PC-9 (cell line): ENCODE results near the gene CLASP1. TPM values are rescaled to one million over a fixed set of nuclear protein-coding genes. Genes with fewer than 3 reads are reported as not detected.

Experiments
- BruUV-seq: library from RNA; stranded (reverse); fragments of 400-500 nt; replicated peaks from 2 replicates; lab custom pipeline; 2021; lab: Mats Ljungman, UMichigan
- CTCF ChIA-PET: fragments of 300-600 bp; sonication (Branson Sonifier 250); formaldehyde crosslinking; loops from one replicate; lab custom pipeline; 2022; ENCODE audit warnings: antibody characterized with exemption; lab: Charles Lee
- POLR2A ChIA-PET: fragments of 300-600 bp; sonication (Branson Sonifier 250); formaldehyde crosslinking; loops from one replicate; lab custom pipeline; 2022; ENCODE audit warnings: antibody characterized with exemption; ENCODE audit not compliant: unreplicated experiment; lab: Charles Lee
- DNase-seq, 2 experiments: peaks; one replicate each; pipeline versions ENCODE4 v3.0.0 to v3.0.0-alpha.2; 2015 to 2022; ENCODE audit warnings: mixed read lengths in 1 of 2
- H2AFZ ChIP-seq: fragments of 200-600 bp; sonication (generic); 2 replicates; pipeline ENCODE4 v1.8.1; 2017; ENCODE audit warnings: antibody characterized with exemption
- H3F3A ChIP-seq: fragments of 200-600 bp; sonication (generic); 2 replicates; pipeline ENCODE4 v1.8.1; 2017; ENCODE audit warnings: antibody characterized with exemption, mild to moderate bottlenecking, low read depth; ENCODE audit not compliant: insufficient read depth
- H3K27ac ChIP-seq: fragments of 200-600 bp; sonication (generic); 2 replicates; pipeline ENCODE4 v1.6.1; 2016; ENCODE audit warnings: mixed run types
- H3K27me3 ChIP-seq: fragments of 200-600 bp; sonication (generic); 2 replicates; pipeline ENCODE4 v1.6.1; 2016; ENCODE audit warnings: low read depth, mixed run types; ENCODE audit not compliant: insufficient read depth
- H3K36me3 ChIP-seq: fragments of 200-600 bp; sonication (generic); 2 replicates; pipeline ENCODE4 v1.6.1; 2016; ENCODE audit warnings: low read depth, mixed run types
- H3K4me1 ChIP-seq: fragments of 200-600 bp; sonication (generic); replicated peaks from 2 replicates; pipeline ENCODE4 v1.6.1; 2016; ENCODE audit warnings: mixed run types; ENCODE audit not compliant: insufficient read depth
- H3K4me2 ChIP-seq: fragments of 200-600 bp; sonication (generic); 2 replicates; pipeline ENCODE4 v1.6.1; 2017; ENCODE audit warnings: mixed run types
- H3K4me3 ChIP-seq: fragments of 200-600 bp; sonication (generic); 2 replicates; pipeline ENCODE4 v1.6.1; 2016; ENCODE audit warnings: mixed run types
- H3K79me2 ChIP-seq: fragments of 200-600 bp; sonication (generic); 2 replicates; pipeline ENCODE4 v1.6.1; 2017; ENCODE audit warnings: low read depth, mixed run types
- H3K9me2 ChIP-seq: fragments of 200-600 bp; sonication (generic); 2 replicates; pipeline ENCODE4 v1.8.1; 2017; ENCODE audit warnings: mild to moderate bottlenecking; ENCODE audit not compliant: insufficient read depth
- H3K9me3 ChIP-seq: fragments of 200-600 bp; sonication (generic); 2 replicates; pipeline ENCODE4 v1.8.1; 2016; ENCODE audit warnings: low read depth; ENCODE audit not compliant: insufficient read depth
- H4K20me1 ChIP-seq: fragments of 200-600 bp; sonication (generic); 2 replicates; pipeline ENCODE4 v1.8.1; 2017; ENCODE audit not compliant: insufficient read depth
- EZH2 ChIP-seq: fragments of 200-600 bp; sonication (generic); IDR thresholded peaks from 2 replicates; pipeline ENCODE4 v1.8.0; 2017; ENCODE audit warnings: antibody characterized with exemption, low read depth
- intact Hi-C: fragments of 100-400 bp; cut with micrococcal nuclease; formaldehyde crosslinking; loops from one replicate; pipeline ENCODE4 v1.10.0; 2022; ENCODE audit not compliant: unreplicated experiment
- total RNA-seq: library from RNA; stranded (reverse); gene quantifications from 2 replicates; pipeline ENCODE4 v1.2.3, GENCODE V29; 2021
- TF ChIP-seq, protein P1 (sequence below): fragments of 200-600 bp; sonication (generic); conservative IDR thresholded peaks from 2 replicates; pipeline ENCODE4 v1.6.1; 2017; ENCODE audit warnings: mixed run types, antibody characterized with exemption, mild to moderate bottlenecking, moderate library complexity

CLASP1 gene
- total RNA-seq, 1 experiment from 2014 or later, result 61.8 TPM

DNA sequence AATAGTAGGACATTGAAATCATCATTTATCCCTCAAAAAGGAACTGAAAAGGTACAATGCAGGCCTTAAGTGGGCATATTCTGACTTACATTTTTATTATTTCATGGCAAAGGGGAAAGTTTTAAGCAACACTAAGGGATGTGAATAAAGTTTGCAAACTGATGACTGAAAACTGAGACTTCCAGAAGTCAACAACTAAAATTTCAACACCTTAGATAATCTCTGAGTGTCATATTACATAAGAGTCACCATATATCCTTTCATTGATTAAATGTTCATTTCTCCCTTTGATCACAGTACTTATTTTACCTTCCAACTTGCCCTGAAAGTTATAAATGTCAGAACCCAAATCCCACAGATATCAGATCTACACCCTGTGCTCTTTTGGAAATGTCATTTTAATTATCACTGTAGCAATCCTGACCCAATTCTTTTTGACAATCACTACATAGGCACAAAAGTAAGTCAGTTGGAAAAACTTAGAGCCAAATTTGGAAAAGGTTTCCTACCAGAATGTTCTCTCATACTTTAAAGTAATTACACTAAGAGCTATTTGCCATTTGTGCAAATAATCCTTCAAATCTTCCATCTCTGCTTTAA lies 163.0 kb downstream of the CLASP1 start:
- peaks cover 14% of the 10 kb centered on the region; the same call in 1 of the 2 replicates for H4K20me1 ChIP-seq
- peak overlapping the region; percentile 31 for H3K4me2 ChIP-seq
- H2AFZ ChIP-seq, result no peak overlapping the region
- no TSS peak for BruUV-seq
- H3K9me3 ChIP-seq, result no peaks in the 10 kb centered on the region
- H3K4me3 ChIP-seq, result no peak overlapping the region
- DNase-seq, result peak in 1 of 2 experiments; percentile 53
- TF ChIP-seq, protein P1, sequence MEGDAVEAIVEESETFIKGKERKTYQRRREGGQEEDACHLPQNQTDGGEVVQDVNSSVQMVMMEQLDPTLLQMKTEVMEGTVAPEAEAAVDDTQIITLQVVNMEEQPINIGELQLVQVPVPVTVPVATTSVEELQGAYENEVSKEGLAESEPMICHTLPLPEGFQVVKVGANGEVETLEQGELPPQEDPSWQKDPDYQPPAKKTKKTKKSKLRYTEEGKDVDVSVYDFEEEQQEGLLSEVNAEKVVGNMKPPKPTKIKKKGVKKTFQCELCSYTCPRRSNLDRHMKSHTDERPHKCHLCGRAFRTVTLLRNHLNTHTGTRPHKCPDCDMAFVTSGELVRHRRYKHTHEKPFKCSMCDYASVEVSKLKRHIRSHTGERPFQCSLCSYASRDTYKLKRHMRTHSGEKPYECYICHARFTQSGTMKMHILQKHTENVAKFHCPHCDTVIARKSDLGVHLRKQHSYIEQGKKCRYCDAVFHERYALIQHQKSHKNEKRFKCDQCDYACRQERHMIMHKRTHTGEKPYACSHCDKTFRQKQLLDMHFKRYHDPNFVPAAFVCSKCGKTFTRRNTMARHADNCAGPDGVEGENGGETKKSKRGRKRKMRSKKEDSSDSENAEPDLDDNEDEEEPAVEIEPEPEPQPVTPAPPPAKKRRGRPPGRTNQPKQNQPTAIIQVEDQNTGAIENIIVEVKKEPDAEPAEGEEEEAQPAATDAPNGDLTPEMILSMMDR, result no peak
- no peak for TF ChIP-seq EZH2
- CTCF ChIA-PET, result no interaction called here
- intact Hi-C loops, result no loop called here
- 0 out of 2 replicates have a peak overlapping the region, but pooled peaks have one; percentile 2 for H3K27ac ChIP-seq
- H3K36me3 ChIP-seq, result 0 out of 2 replicates have a peak, but pooled peaks cover 3% of the 10 kb centered on the region
- no peaks in the 10 kb centered on the region for H3K27me3 ChIP-seq
- peaks cover 16% of the 10 kb centered on the region for H3F3A ChIP-seq
- POLR2A ChIA-PET, result no interaction called here
- peaks cover 12% of the 10 kb centered on the region; the same call in 1 of the 2 replicates for H3K79me2 ChIP-seq
- H3K4me1 ChIP-seq, result peaks cover 42% of the 10 kb centered on the region
- no peaks in the 10 kb centered on the region for H3K9me2 ChIP-seq

- no peak overlapping the region for H2AFZ ChIP-seq
- no peaks in the 10 kb centered on the region for H3K9me3 ChIP-seq
- peak in 1 of 2 experiments; percentile 40 for DNase-seq
- peaks cover 14% of the 10 kb centered on the region; the same call in 1 of the 2 replicates for H4K20me1 ChIP-seq
- peaks cover 40% of the 10 kb centered on the region for H3K4me1 ChIP-seq
- BruUV-seq, result no TSS peak
- H3F3A ChIP-seq, result peaks cover 13% of the 10 kb centered on the region
- no peak overlapping the region for H3K4me2 ChIP-seq
- TF ChIP-seq EZH2, result no peak
- TF ChIP-seq, protein P1, result no peak
- no peak overlapping the region for H3K27ac ChIP-seq
- H3K4me3 ChIP-seq, result no peak overlapping the region
- H3K79me2 ChIP-seq, result peaks cover 12% of the 10 kb centered on the region; the same call in 1 of the 2 replicates
- no peaks in the 10 kb centered on the region for H3K27me3 ChIP-seq
- 0 out of 2 replicates have a peak, but pooled peaks cover 3% of the 10 kb centered on the region for H3K36me3 ChIP-seq
- no peaks in the 10 kb centered on the region for H3K9me2 ChIP-seq
- ChIA-PET CTCF (no interaction called here), POLR2A (no interaction called here)
- intact Hi-C loops, result no loop called here
Measured at GRCh38 chr2:121485039-121485438, 164.2 kb downstream of the CLASP1 start.

DNA sequence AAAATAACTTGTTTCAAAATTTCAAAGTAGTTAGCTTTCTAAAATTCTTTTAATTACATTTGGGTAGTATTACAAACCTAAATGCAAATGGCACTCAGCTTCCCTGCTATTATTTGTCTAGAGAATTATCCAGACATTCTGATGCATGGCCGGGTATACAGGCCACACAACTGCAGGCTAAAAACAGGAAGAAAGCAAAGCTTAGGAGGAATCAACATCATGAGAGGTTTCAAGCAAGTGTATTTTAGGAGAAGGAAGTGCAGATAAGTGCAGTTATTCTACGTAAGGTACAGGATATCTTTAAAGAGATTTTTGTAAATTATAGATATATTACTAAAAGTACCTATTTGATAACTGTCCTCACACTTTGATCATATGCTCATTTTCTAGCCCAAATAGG lies 165.4 kb downstream of the CLASP1 start:
- no peaks in the 10 kb centered on the region for H3K9me3 ChIP-seq
- peaks cover 14% of the 10 kb centered on the region; the same call in 1 of the 2 replicates for H3K79me2 ChIP-seq
- ChIA-PET CTCF (no interaction called here), POLR2A (interaction anchor here (0.6 kb wide), 1 partner anchor 36 kb away, joined by 3 read pairs; no protein-coding TSS in a partner anchor)
- H2AFZ ChIP-seq, result no peak overlapping the region
- TF ChIP-seq, protein P1, result no peak
- TF ChIP-seq EZH2, result no peak
- no peak overlapping the region for H3K4me3 ChIP-seq
- H3K27me3 ChIP-seq, result no peaks in the 10 kb centered on the region
- DNase-seq, result no peak
- peaks cover 28% of the 10 kb centered on the region for H3K4me1 ChIP-seq
- no TSS peak for BruUV-seq
- H3K4me2 ChIP-seq, result no peak overlapping the region
- H3K36me3 ChIP-seq, result 0 out of 2 replicates have a peak, but pooled peaks cover 7% of the 10 kb centered on the region
- peaks cover 6% of the 10 kb centered on the region; the same call in 1 of the 2 replicates for H4K20me1 ChIP-seq
- peaks cover 11% of the 10 kb centered on the region for H3F3A ChIP-seq
- H3K27ac ChIP-seq, result no peak overlapping the region
- H3K9me2 ChIP-seq, result no peaks in the 10 kb centered on the region
- intact Hi-C loops, result no loop called here
